ENCODE results near the gene SECTM1.

Gene SECTM1

DNA sequence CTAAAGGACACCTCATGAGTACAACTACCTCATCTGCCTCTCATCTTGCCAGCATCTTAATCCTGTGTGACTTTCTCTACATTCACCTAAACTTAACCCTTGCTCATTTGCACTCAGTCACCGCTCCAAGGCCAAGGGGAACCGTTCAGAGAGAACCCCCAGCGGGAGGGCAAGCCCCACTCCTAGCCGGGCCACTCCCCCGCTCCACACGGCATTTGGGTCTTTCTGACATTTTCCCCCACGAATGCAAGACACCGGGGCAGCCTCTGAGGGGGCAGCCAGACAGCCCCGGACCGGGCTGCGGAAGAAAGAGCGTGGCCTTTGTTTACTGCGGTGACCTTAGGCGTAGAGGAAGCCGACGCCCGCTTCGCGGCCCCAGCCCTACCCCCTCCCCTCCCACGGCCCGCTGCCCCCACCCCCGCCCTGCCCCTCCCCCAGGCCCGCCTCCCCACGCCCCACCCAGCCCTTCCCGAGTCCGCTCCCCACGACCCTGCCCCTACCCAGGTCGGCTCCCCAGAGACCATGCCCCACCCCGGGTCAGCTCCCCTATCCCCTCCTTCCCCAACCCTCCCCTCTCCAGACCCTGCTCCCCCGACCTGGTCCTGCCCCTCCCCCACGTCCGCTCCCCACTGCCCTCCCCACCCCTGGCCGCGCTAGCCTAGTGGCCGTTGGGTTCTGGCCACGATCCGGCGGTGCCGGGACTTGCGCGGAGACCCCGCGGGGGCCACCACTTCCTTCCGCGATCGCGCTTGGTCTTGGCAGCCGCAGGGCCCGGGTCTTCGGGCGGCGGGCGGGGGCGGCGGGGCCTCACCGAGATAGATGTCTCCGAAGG lies 60.9 kb downstream of the SECTM1 start:
- H3K4me2 ChIP-seq (ENCODE audit: low read length) = peak overlapping the region; percentile 99
- H3K4me3 ChIP-seq (ENCODE audit: low read length) = peak overlapping the region; percentile 84
- no peaks in the 10 kb centered on the region for H3K9me3 ChIP-seq (replicated peaks; ENCODE audit: low read length)
- H3K9ac ChIP-seq (ENCODE audit: low read depth, low read length) = peak overlapping the region; percentile 94
- no peaks in the 10 kb centered on the region for H3K27me3 ChIP-seq (ENCODE audit: control insufficient read depth, insufficient read depth, low read length)
- peaks cover 33% of the 10 kb centered on the region for H3K36me3 ChIP-seq (ENCODE audit: insufficient read depth, low read length)
- peaks cover 52% of the 10 kb centered on the region for H3K4me1 ChIP-seq (ENCODE audit: control insufficient read depth, insufficient read depth, low read length)

DNA sequence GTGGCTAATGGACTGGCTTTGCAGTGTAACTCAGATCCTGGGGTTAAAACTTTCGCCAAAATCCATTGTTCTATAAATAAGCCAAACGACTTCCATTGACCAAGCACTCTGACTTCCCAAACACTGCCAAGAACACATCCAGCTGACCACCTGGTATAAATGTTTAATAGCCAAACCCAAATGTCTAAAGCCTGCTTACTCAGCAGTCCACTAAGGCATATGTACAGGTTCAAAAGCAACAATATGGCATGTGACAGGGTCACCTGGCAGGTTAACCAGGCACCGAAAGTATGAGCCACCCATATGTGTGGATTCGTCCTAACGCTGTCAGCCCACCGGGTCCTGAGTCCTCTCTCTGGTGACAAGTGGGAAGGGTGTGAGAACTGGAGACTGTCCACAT lies 62.2 kb downstream of the SECTM1 start:
- no peaks in the 10 kb centered on the region for H3K9me3 ChIP-seq (replicated peaks; ENCODE audit: low read length)
- no peaks in the 10 kb centered on the region for H3K27me3 ChIP-seq (ENCODE audit: control insufficient read depth, insufficient read depth, low read length)
- peak overlapping the region; percentile 92 for H3K9ac ChIP-seq (ENCODE audit: low read depth, low read length)
- peaks cover 63% of the 10 kb centered on the region for H3K4me1 ChIP-seq (ENCODE audit: control insufficient read depth, insufficient read depth, low read length)
- H3K4me3 ChIP-seq (ENCODE audit: low read length) = peak overlapping the region; percentile 84
- peak overlapping the region; percentile 89 for H3K4me2 ChIP-seq (ENCODE audit: low read length)
- peaks cover 35% of the 10 kb centered on the region for H3K36me3 ChIP-seq (ENCODE audit: insufficient read depth, low read length)

Measured in skeletal muscle satellite cell (primary cell).